HCT116 (cell line): ENCODE results near the gene PREB. TPM values are rescaled to one million over a fixed set of nuclear protein-coding genes. Genes with fewer than 3 reads are reported as not detected.

Source experiments
- ATAC-seq: fragments of 200-7000 bp; cut with Tn5 transposase; 2 replicates; pipeline ENCODE4 v1.9.1; 2020; ENCODE audit warnings: mild to moderate bottlenecking, moderate library complexity
- BruUV-seq: library from RNA; stranded (reverse); fragments of 400-500 nt; replicated peaks from 2 replicates; lab custom pipeline; 2021; lab: Mats Ljungman, UMichigan
- CTCF ChIA-PET: fragments of 300-600 bp; sonication (Branson Sonifier 250); formaldehyde crosslinking; loops from one replicate; lab custom pipeline; 2021; ENCODE audit warnings: antibody characterized with exemption; lab: Charles Lee
- POLR2A ChIA-PET: fragments of 300-600, 350-600 bp; sonication (Branson Sonifier 250); formaldehyde crosslinking; loops from one replicate; lab custom pipeline; 2021; ENCODE audit warnings: antibody characterized with exemption; lab: Charles Lee
- RAD21 ChIA-PET, 2 experiments: fragments of 300-600 bp; sonication (Branson Sonifier 250); formaldehyde crosslinking; loops; one replicate each; lab custom pipeline; 2023; ENCODE audit warnings: low total read pairs in 2 of 2; ENCODE audit not compliant: uncharacterized antibody in 2 of 2, unreplicated experiment in 2 of 2, low non-redundant PET in 1 of 2; lab: Charles Lee
- DNase-seq: peaks from one replicate; pipeline ENCODE4 v3.0.0-alpha.2; 2010; ENCODE audit warnings: low read depth, low spot score
- H2AFZ ChIP-seq: fragments of 200-600 bp; shearing (Covaris generic), sonication (generic); 2 replicates; pipeline ENCODE4 v1.6.1; 2017; ENCODE audit warnings: low read depth, mixed run types, mixed read lengths, antibody characterized with exemption, low read length; ENCODE audit not compliant: poor library complexity, severe bottlenecking
- H3K27ac ChIP-seq: 2 replicates; pipeline ENCODE4 v1.5.1; 2012; ENCODE audit warnings: low read depth, low read length
- H3K27me3 ChIP-seq: fragments of 200-600 bp; sonication (generic); 2 replicates; pipeline ENCODE4 v1.6.1; 2016; ENCODE audit warnings: mixed run types, low read length, mixed read lengths; ENCODE audit not compliant: insufficient read depth
- H3K36me3 ChIP-seq, 2 experiments: fragments of 200-500 bp in 1 of 2; fragments of 200-600 bp in 1 of 2; sonication (Bioruptor generic) in 1 of 2; sonication (generic) in 1 of 2; 2 replicates each; pipeline versions ENCODE4 v1.5.1 to v1.6.1; 2014 to 2016; ENCODE audit warnings: low read length in 2 of 2, inconsistent platforms in 1 of 2, mixed read lengths in 1 of 2, mixed run types in 1 of 2; ENCODE audit not compliant: insufficient read depth in 2 of 2, control insufficient read depth in 1 of 2
- H3K4me1 ChIP-seq, 2 experiments: fragments of 200-600 bp in 1 of 2; sonication (generic) in 1 of 2; 2 replicates each; pipeline versions ENCODE4 v1.5.1 to v1.6.1; 2012 to 2017; ENCODE audit warnings: low read length in 2 of 2, inconsistent platforms in 1 of 2, mild to moderate bottlenecking in 1 of 2, mixed read lengths in 1 of 2, mixed run types in 1 of 2, moderate library complexity in 1 of 2; ENCODE audit not compliant: insufficient read depth in 2 of 2, control insufficient read depth in 1 of 2
- H3K4me2 ChIP-seq: fragments of 200-600 bp; sonication (generic); 2 replicates; pipeline ENCODE4 v1.6.1; 2017; ENCODE audit warnings: mixed run types, low read length, mixed read lengths
- H3K4me3 ChIP-seq, 2 experiments: fragments of 200-600 bp in 1 of 2; sonication (generic) in 1 of 2; replicated peaks in 1 of 2; 2 replicates each; pipeline ENCODE4 v1.5.1; 2011 to 2016; ENCODE audit warnings: low read length in 2 of 2, control low read depth in 1 of 2, low read depth in 1 of 2, mild to moderate bottlenecking in 1 of 2, mixed read lengths in 1 of 2, mixed run types in 1 of 2
- H3K79me2 ChIP-seq: fragments of 200-600 bp; sonication (generic); 2 replicates; pipeline ENCODE4 v1.6.1; 2017; ENCODE audit warnings: mild to moderate bottlenecking, mixed run types, low read length, moderate library complexity, mixed read lengths; ENCODE audit not compliant: insufficient read depth
- H3K9ac ChIP-seq: fragments of 200-600 bp; sonication (generic); 2 replicates; pipeline ENCODE4 v1.6.1; 2016; ENCODE audit warnings: low read length, mixed read lengths
- H3K9me2 ChIP-seq: fragments of 200-600 bp; sonication (generic), shearing (Covaris generic); 2 replicates; pipeline ENCODE4 v1.6.1; 2017; ENCODE audit warnings: mixed run types, mild to moderate bottlenecking, moderate library complexity; ENCODE audit not compliant: insufficient read depth
- H3K9me3 ChIP-seq, 2 experiments: fragments of 200-500 bp in 1 of 2; fragments of 200-600 bp in 1 of 2; sonication (Bioruptor generic) in 1 of 2; sonication (generic) in 1 of 2; 2 replicates each; pipeline ENCODE4 v1.6.1; 2014 to 2017; ENCODE audit warnings: low read length in 2 of 2, mixed read lengths in 2 of 2, inconsistent platforms in 1 of 2, low read depth in 1 of 2, mild to moderate bottlenecking in 1 of 2, mixed run types in 1 of 2, moderate library complexity in 1 of 2; ENCODE audit not compliant: control insufficient read depth in 1 of 2, insufficient read depth in 1 of 2
- H4K20me1 ChIP-seq: fragments of 200-600 bp; sonication (generic), shearing (Covaris generic); 2 replicates; pipeline ENCODE4 v1.6.1; 2017; ENCODE audit warnings: mixed run types, mild to moderate bottlenecking, moderate library complexity; ENCODE audit not compliant: insufficient read depth
- ATF3 ChIP-seq: IDR thresholded peaks from 2 replicates; pipeline ENCODE4 v1.6.1; 2012
- CBX3 ChIP-seq: IDR thresholded peaks from 2 replicates; pipeline ENCODE4 v1.6.1; 2012; ENCODE audit warnings: low read depth
- CEBPB ChIP-seq: IDR thresholded peaks from 2 replicates; pipeline ENCODE4 v1.6.1; 2012; ENCODE audit warnings: low read depth
- EGR1 ChIP-seq: IDR thresholded peaks from 2 replicates; pipeline ENCODE4 v1.6.1; 2012; ENCODE audit warnings: low read depth
- RAD21 ChIP-seq: IDR thresholded peaks from 2 replicates; pipeline ENCODE4 v1.6.1; 2012; ENCODE audit warnings: low read depth, mild to moderate bottlenecking
- REST ChIP-seq: IDR thresholded peaks from 2 replicates; pipeline ENCODE4 v1.6.1; 2012; ENCODE audit warnings: low read depth
- SIN3A ChIP-seq: IDR thresholded peaks from 2 replicates; pipeline ENCODE4 v1.6.1; 2012; ENCODE audit warnings: low read depth
- SP1 ChIP-seq: IDR thresholded peaks from 2 replicates; pipeline ENCODE4 v1.6.1; 2012; ENCODE audit warnings: low read depth
- TCF7L2 ChIP-seq: IDR thresholded peaks from 2 replicates; pipeline ENCODE4 v1.7.0; 2011; ENCODE audit warnings: borderline replicate concordance, inconsistent platforms; ENCODE audit not compliant: insufficient read depth, insufficient read length; ENCODE audit errors: extremely low read depth
- YY1 ChIP-seq: IDR thresholded peaks from 2 replicates; pipeline ENCODE4 v1.6.1; 2011; ENCODE audit warnings: low read length, low read depth, moderate library complexity, mild to moderate bottlenecking; ENCODE audit not compliant: insufficient replicate concordance; ENCODE audit errors: extremely low read depth
- ZFX ChIP-seq: fragments of 450-650 bp; IDR thresholded peaks from 2 replicates; pipeline ENCODE4 v1.6.1; 2017
- intact Hi-C: fragments of 100-400 bp; cut with micrococcal nuclease; formaldehyde crosslinking; loops from 2 replicates; pipeline ENCODE4 v1.10.0; 2022
- total RNA-seq: library from RNA; stranded (reverse); gene quantifications from one replicate; pipeline ENCODE4 v1.2.1, GENCODE V29; 2021; ENCODE audit not compliant: unreplicated experiment

PREB gene
- total RNA-seq, 1 experiment from 2014 or later: 54.2 TPM

GRCh38 chr2:27170581-27171337 is 36.3 kb upstream of the PREB start:
- CTCF ChIA-PET: interaction anchor here (0.8 to 2.2 kb wide), 6 partner anchors 9 to 84 kb away, joined by 3 to 10 read pairs (median 4); partner anchors contain the start of genes KHK and PREB

GRCh38 chr2:27164960-27165763 is 30.7 kb upstream of the PREB start:
- no peaks in the 10 kb centered on the region for H4K20me1 ChIP-seq
- H3K4me1 ChIP-seq: peaks cover 0 to 6% of the 10 kb centered on the region in 2 experiments; a peak in 1 of 4 replicates
- no peaks in the 10 kb centered on the region for H3K27me3 ChIP-seq
- POLR2A ChIA-PET: no interaction called here
- intact Hi-C loops: no loop called here
- no TSS peak for BruUV-seq
- no peak overlapping the region for H3K4me2 ChIP-seq
- ATAC-seq (no peak), DNase-seq (no peak)
- H3K9me2 ChIP-seq: no peaks in the 10 kb centered on the region
- RAD21 ChIA-PET: no interaction called here
- no peaks in the 10 kb centered on the region for H3K9me3 ChIP-seq
- H3K79me2 ChIP-seq: no peaks in the 10 kb centered on the region
- H3K27ac ChIP-seq: no peak overlapping the region
- no peak overlapping the region for H3K9ac ChIP-seq
- H3K4me3 ChIP-seq: no peak overlapping the region
- CTCF ChIA-PET: no interaction called here
- no peaks in the 10 kb centered on the region for H3K36me3 ChIP-seq
- H2AFZ ChIP-seq: no peak overlapping the region
- TF ChIP-seq YY1 (no peak), CBX3 (no peak), RAD21 (no peak), SP1 (no peak), CEBPB (no peak), SIN3A (no peak), REST (no peak)

More at GRCh38 chr2:27170581-27171337, 36.3 kb upstream of the PREB start:
- Histone ChIP-seq H2AFZ (no peak overlapping the region), H3K36me3 (no peaks in the 10 kb centered on the region), H3K27me3 (peaks cover 9% of the 10 kb centered on the region; the same call in 1 of the 2 replicates), H3K4me1 (peaks cover 0 to 4% of the 10 kb centered on the region in 2 experiments; a peak in 1 of 4 replicates), H3K79me2 (no peaks in the 10 kb centered on the region), H3K4me3 (no peak overlapping the region), H3K9ac (no peak overlapping the region), H3K4me2 (no peak overlapping the region), H3K9me2 (no peaks in the 10 kb centered on the region), H3K9me3 (no peaks in the 10 kb centered on the region), H3K27ac (no peak overlapping the region), H4K20me1 (no peaks in the 10 kb centered on the region)
- POLR2A ChIA-PET: no interaction called here
- intact Hi-C loops: no loop called here
- no TSS peak for BruUV-seq
- TF ChIP-seq RAD21 (no peak), ATF3 (no peak), EGR1 (no peak), TCF7L2 (no peak), ZFX (no peak), SIN3A (no peak), YY1 (no peak)
- RAD21 ChIA-PET: interaction anchor here in 1 of 2 experiments (0.7 kb wide), 1 partner anchor 22 kb away, joined by 4 read pairs; no protein-coding TSS in a partner anchor
- ATAC-seq (no peak), DNase-seq (no peak)
